Measurements from ENCODE around the gene SOX15. TPM values are rescaled to one million over a fixed set of nuclear protein-coding genes. Genes with fewer than 3 reads are reported as not detected.

Gene SOX15
- total and polyA plus RNA-seq, 11 donors = 0.32 to 8.0 (median 1.2) TPM; not detected in 1

- Histone ChIP-seq H3K9me3 (no peaks in the 10 kb centered on the region), H3K4me3 (no peak overlapping the region), H3K4me1 (peaks cover 3 to 16% (median 13%) of the 10 kb centered on the region in 12 donors), H3K27ac (no peak overlapping the region), H3K36me3 (peaks cover 6 to 81% (median 74%) of the 10 kb centered on the region in 9 donors), H3K27me3 (no peaks in the 10 kb centered on the region)
- DNase-seq (no peak), ATAC-seq (no peak)
- intact Hi-C loops (cut with DNase I) = no loop called here
- no peak for TF ChIP-seq POLR2A (IDR thresholded peaks at IDR 0.05)
- TF ChIP-seq, protein P1, sequence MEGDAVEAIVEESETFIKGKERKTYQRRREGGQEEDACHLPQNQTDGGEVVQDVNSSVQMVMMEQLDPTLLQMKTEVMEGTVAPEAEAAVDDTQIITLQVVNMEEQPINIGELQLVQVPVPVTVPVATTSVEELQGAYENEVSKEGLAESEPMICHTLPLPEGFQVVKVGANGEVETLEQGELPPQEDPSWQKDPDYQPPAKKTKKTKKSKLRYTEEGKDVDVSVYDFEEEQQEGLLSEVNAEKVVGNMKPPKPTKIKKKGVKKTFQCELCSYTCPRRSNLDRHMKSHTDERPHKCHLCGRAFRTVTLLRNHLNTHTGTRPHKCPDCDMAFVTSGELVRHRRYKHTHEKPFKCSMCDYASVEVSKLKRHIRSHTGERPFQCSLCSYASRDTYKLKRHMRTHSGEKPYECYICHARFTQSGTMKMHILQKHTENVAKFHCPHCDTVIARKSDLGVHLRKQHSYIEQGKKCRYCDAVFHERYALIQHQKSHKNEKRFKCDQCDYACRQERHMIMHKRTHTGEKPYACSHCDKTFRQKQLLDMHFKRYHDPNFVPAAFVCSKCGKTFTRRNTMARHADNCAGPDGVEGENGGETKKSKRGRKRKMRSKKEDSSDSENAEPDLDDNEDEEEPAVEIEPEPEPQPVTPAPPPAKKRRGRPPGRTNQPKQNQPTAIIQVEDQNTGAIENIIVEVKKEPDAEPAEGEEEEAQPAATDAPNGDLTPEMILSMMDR (IDR thresholded peaks at IDR 0.05) = no peak
- 76 to 80% (median 79%) methylated on average over 12 of the region's 12 CpGs for WGBS, 4 donors
These were observed 3.4 kb upstream of the SOX15 start for GRCh38 chr17:7593296-7593695.

- Histone ChIP-seq H3K36me3 (peaks cover 6 to 83% (median 74%) of the 10 kb centered on the region in 9 donors), H3K4me1 (peaks cover 3 to 24% (median 15%) of the 10 kb centered on the region in 12 donors), H3K27ac (no peak overlapping the region), H3K27me3 (no peaks in the 10 kb centered on the region), H3K9me3 (no peaks in the 10 kb centered on the region), H3K4me3 (no peak overlapping the region)
- TF ChIP-seq, protein P1 (IDR thresholded peaks at IDR 0.05) = no peak
- TF ChIP-seq POLR2A (IDR thresholded peaks at IDR 0.05) = no peak
- ATAC-seq (no peak), DNase-seq (no peak)
- 89 to 94% (median 94%) methylated on average over 23 of the region's 23 CpGs for WGBS, 4 donors
- intact Hi-C loops (cut with DNase I) = no loop called here
These were observed 2.6 kb upstream of the SOX15 start for GRCh38 chr17:7592422-7593021.

GRCh38 chr17:7591596-7591995 lies 1.7 kb upstream of the SOX15 start:
- Histone ChIP-seq H3K9me3 (no peaks in the 10 kb centered on the region), H3K27ac (no peak overlapping the region), H3K27me3 (no peaks in the 10 kb centered on the region), H3K4me3 (no peak overlapping the region), H3K36me3 (peaks cover 6 to 80% (median 71%) of the 10 kb centered on the region in 9 donors), H3K4me1 (peaks cover 3 to 31% (median 15%) of the 10 kb centered on the region in 12 donors)
- TF ChIP-seq POLR2A (IDR thresholded peaks at IDR 0.05) = no peak
- TF ChIP-seq, protein P1 (IDR thresholded peaks at IDR 0.05) = no peak
- intact Hi-C loops (cut with DNase I) = no loop called here
- 81 to 92% (median 89%) methylated on average over 5 of the region's 5 CpGs for WGBS, 4 donors
- ATAC-seq = no peak
- DNase-seq = no peak

DNA sequence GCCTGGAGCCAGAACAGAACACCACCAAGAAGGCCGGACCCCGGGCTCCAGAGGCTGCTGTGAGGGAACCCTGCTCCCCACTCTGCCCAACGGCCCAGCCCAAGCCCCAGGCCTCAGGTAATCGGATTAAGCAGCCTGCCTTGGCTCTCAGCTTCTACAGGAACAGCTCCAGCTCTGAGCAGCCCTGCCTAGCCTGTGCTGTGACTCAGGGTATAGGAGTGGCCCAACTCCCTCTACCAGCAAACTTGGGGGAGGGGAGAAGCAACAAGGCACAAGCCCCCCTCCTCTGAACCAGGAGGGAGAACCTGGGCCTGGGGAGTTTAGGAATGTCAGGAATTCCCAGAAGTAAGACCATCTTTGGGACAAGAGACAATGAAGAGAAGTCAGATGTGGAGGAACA lies 849 bp upstream of the SOX15 start:
- intact Hi-C loops (cut with DNase I) = no loop called here
- 65 to 84% (median 81%) methylated on average over 2 to 4 of the region's 4 CpGs for WGBS, 4 donors
- H3K4me3 ChIP-seq = no peak overlapping the region
- ATAC-seq (no peak), DNase-seq (peak in 1 of 5 donors; percentile 24)
- no peak overlapping the region for H3K27ac ChIP-seq
- peaks cover 3 to 35% (median 15%) of the 10 kb centered on the region in 12 donors for H3K4me1 ChIP-seq
- TF ChIP-seq, protein P1 (IDR thresholded peaks at IDR 0.05) = no peak
- no peak for TF ChIP-seq POLR2A (IDR thresholded peaks at IDR 0.05)
- H3K9me3 ChIP-seq = no peaks in the 10 kb centered on the region
- H3K27me3 ChIP-seq = no peaks in the 10 kb centered on the region
- peaks cover 6 to 74% (median 62%) of the 10 kb centered on the region in 9 donors for H3K36me3 ChIP-seq
